RPMI7951 (cell line): ENCODE measurements around the gene PLD5. TPM values are rescaled to one million over a fixed set of nuclear protein-coding genes. Genes with fewer than 3 reads are reported as not detected.
"Not testable (repeated sequence)": the region's sequence is repeated elsewhere in the genome, so short reads cannot be mapped to it uniquely, and the experiment has no call there.

Source experiments
- DNase-seq: peaks from one replicate; pipeline ENCODE4 v3.0.0-alpha.2; 2012; ENCODE audit warnings: low read depth
- total RNA-seq: library from RNA; depleted of rRNA; stranded (reverse); fragments of >200 nt; shearing (Covaris generic); gene quantifications from 2 replicates; pipeline ENCODE4 v1.2.3, GENCODE V29; 2014

The PLD5 gene
- total RNA-seq, 1 experiment from 2014 or later, result not detected

GRCh38 chr1:242059976-242060375 is 464.5 kb downstream of the PLD5 start:
- DNase-seq, result no peak

DNA sequence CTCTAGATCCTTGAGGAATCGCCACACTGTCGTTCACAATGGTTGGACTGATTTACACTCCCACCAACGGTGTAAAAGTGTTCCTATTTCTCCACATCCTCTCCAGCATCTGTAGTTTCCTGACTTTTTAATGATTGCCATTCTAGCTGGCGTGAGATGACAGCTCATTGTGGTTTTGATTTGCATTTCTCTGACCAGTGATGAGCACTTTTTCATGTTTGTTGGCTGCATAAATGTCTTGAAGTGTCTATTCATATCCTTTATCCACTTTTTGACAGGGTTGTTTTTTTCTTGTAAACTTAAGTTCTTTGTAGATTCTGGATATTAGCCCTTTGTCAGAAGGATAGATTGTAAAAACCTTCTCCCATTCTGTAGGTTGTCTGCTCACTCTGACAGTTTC is 465.9 kb downstream of the PLD5 start:
- DNase-seq, result not testable (repeated sequence)

- DNase-seq, result not testable (repeated sequence)
These were observed 466.3 kb downstream of the PLD5 start for GRCh38 chr1:242058181-242058580.

DNA sequence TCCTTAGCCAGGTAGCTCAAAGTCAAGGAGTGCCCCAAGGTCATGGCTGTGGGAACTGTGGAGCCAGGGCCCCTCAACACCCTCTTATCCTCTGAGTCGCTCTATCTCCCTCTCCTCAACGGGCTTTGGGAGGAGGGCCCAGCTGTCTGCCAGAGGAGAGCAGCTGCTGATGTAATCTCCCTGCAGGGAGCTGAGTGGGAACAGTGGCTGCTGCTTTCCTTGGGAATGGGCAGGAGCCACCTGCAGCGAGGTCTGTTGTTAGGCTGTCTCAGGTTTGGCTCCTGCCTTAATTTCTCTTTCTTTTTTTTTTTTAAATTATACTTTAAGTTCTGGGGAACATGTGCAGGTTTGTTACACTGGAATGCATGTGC is 466.8 kb downstream of the PLD5 start:
- DNase-seq, result no peak

DNA sequence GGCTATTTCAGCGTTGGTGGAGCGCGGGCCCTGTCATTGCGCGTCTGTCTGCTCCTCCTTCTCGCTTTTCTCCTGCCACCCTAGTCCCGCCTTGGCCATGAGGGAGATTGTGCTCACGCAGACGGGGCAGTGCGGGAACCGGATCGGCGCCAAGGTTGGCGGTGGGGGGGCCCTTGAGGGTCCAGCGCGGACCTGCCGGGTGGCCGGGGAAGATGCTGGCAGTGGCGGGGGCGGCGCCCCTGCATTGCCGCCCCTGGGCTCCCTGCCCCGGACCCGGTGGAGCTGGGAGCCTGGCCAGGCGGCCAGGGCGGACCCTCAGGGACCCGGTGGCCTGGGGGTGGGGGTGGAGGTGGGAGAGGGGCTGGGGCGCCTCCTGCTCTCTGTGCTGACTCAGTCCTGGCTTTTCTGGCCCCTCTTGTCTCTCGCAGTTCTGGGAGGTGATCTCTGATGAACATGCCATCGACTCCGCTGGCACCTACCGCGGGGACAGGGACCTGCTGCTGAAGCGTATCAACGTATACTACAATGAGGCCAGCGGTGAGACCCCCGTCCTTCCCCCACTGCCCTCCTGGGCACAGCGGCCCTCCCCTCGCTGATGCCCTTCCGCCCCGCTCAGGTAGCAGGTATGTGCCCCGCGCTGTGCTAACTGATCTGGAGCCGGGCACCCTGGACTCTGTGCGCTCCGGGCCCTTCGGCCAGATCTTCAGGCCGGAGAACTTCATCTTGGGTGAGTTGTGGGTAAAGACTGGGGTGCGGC is 467.3 kb downstream of the PLD5 start:
- DNase-seq, result no peak

GRCh38 chr1:242055749-242056320 is 468.7 kb downstream of the PLD5 start:
- DNase-seq, result no peak

DNA sequence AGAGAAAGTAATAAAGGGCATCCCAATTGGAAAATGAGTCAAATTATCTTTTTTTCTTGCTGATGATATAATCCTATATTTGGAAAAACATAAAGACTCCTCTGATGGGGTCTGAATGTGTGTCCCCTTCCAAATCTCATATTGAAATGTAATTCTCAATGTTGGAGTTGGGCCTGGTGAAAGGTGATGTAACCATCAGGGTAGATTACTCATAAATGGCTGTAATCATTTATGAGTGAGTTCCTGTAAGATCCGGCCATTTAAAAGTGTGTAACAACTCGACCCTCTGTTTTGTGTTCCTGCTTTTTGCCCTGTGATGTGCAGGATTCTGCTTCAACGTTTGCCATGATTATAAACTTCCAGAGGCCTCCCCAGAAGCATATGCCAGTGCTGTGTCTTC is 481.3 kb downstream of the PLD5 start:
- DNase-seq, result no peak

DNA sequence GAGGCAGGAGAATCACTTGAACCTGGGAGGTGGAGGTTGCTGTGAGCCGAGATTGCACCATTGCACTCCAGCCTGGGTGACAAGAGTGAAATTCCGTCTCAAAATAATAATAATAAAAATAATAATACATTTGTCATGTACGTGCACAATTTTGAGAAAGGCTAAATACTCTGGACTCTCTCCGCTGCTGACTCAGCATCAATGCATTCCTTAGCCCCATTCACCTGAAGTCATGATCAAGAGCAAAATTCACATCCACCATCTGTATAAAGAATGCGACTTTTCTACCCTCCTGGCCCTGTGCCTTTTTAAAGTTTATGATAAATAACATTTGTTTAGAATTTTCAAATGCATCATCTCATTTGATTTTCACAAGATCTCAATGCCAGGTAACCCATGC is 490.1 kb downstream of the PLD5 start:
- no peak for DNase-seq

- no peak for DNase-seq
These were observed 491.1 kb downstream of the PLD5 start for GRCh38 chr1:242033447-242033846.
